Kidney capillary endothelial cell (primary cell): Measurements from ENCODE around the gene SH2B3.
A peak's percentile ranks its signal among the peaks of the same experiment; 100 is the strongest.
"Not testable (repeated sequence)": the region's sequence is repeated elsewhere in the genome, so short reads cannot be mapped to it uniquely, and the experiment has no call there.

Experiments used
- DNase-seq: peaks from one replicate; pipeline ENCODE4 v3.0.0-alpha.2; 2018; ENCODE audit warnings: low spot score

Gene SH2B3

GRCh38 chr12:111405859-111406473 lies at the start of gene SH2B3:
SH2B3 (plus strand) TSS chr12:111405923; CDS start chr12:111418146, 12,223 bp downstream.
- DNase-seq, result no peak

DNA sequence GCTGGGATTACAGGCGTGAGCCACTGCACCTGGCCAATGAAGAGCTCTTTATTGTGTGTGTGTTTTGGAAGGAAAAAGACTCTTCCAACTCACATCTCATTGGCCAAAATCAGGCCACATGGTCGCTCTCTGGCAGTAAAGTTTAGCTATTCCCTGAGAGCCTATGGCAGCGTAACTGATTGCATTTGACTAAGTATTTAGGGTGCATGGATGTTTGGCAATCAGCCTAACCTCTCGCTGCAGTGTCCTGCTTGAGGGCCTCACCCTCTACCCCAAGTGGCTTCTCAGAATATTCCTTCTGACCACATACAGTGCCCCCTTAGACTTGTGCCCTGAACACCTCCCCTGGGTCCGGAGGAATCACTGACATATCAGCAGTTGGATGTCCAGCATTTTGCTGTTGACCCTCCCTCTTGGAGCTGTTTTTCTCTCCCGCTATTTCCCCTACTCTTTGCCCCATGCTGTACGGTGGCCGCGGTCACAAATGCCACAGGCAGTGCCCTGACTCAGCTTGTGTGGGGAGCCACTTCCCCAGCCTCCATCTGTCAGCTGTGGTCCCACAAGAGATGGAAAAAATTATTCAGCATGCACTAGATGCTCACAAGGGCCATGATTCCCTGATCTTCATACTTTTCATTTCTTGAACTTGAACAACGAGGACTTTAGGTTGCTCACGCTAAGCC lies 46.4 kb upstream of the SH2B3 start:
- DNase-seq, result no peak

DNA sequence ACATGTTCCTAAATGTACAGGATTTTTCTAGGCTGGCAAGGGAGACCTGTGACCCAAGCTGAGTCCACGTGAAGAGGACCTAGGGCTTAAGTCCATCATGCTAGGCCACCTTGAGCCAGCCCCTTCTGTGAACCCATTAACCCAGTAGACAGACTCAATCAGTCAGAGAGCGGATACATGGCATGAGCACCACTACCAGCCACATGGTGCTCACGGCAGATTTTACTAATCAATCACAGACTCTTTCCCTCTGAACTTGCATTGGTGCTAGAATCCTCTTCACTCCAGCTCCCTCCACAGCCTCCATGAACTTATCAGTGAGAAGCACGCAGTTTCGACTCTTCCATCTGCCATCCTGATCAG lies 45.8 kb upstream of the SH2B3 start:
- no peak for DNase-seq

DNA sequence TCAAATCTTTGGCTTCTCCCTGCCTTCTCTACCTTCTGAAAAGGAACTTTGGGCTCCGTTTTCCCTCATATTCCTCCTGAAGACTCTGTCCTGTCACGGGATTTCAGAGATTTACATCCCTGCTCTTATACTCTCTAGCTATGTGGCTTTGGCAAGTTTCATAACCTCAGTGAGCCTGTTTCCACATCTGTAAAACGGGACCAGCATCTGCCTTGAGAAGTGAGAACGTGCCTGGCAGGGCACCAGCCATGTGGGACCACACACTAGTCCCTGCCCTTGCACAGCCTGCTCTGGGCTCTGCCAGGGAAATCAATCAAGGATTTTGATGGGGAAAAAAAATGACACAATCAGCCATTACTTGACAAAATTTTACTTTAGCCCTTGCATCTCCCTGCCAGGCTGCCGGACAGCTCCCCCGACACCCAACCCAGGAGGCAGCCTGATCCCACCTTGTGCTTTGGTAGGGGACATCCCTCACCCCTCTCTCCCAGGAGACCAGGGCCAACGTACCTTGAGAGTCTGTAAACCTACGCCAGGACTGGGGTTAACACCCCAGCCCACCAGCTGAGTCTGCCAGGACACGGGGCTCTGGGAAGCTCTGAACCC lies 45.3 kb upstream of the SH2B3 start:
- DNase-seq, result no peak

GRCh38 chr12:111361073-111361716 lies 44.5 kb upstream of the SH2B3 start:
- no peak for DNase-seq

- no peak for DNase-seq
Observed at GRCh38 chr12:111361717-111362576, 43.8 kb upstream of the SH2B3 start.

DNA sequence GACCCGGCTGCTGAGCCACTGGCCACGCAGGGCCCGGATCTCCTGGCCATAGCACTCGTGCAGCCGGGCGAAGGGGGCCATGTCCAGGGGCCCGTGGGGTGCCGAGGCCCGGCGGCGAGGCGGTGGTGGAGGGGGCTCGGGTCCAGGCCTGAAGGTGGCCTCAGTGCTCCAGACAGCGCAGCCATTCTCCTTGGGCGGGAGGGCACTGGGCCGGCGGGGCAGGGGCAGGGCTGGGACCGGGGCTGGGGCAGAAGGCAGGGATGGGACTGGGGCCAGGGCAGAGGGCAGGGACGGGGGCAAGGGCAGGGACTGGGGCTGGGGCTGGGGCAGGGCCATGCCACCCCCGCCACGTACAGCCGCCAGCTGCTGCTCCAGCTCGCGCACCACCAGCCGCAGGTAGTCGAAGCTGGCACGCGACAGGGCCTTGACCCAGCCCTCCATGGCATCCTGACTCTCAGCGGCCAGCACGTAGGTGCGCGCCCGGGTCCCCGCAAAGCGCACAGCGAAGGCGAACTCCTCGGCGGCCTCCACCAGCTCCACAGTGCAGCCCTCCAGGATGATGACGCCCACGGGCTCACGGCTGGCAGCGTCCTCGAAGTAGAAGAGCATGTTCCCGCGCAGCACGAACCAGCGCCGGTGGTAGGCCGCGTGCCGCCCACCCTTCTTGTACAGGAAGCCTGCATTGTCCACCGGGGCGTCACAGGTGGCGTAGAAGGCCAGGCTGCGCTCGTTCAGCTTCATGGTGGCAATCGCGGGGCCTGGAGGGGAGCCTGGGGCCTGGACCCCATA lies 42.8 kb upstream of the SH2B3 start:
- DNase-seq, result no peak

- peak; percentile 19 for DNase-seq
Observed at GRCh38 chr12:111363578-111363977, 42.1 kb upstream of the SH2B3 start.

DNA sequence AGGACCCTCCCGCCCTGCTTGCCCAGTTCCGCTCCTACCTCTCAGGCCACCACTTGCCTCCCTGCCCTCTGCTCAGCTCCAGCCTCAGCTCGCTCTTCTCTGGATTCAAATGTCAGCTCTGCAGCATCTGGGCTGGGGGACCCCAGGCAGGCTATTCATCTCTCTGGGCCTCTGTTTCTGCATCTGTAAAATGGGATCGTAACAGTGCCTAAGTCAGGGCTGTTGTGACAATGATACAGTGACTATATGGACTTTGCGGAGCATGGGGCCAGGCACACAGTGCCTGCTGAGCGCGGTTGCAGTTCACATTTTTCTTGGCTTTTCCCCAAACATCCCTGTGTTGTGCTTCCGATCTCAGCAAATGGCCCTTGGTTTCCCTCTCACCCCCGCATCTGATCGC lies 39.6 kb upstream of the SH2B3 start:
- no peak for DNase-seq

DNA sequence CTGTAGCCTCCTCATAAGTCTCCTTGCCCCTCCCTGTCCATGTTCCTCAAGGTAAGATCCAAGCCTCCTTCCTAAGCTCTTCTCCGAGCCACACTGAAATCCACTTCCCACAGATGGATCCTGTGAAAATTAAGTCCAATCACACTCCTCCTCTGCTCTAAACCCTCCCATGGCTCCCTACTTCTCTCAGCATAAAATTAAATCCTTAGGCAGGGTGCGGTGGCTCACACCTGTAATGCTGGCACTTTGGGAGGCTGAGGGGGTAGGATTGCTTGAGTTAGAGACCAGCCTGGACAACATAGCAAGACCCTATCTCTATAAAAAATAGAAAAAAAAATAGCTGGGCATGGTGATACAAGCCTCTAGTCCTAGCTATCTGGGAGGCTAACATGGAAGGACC lies 39.1 kb upstream of the SH2B3 start:
- no peak for DNase-seq

- DNase-seq, result peak; percentile 50
Observed at GRCh38 chr12:111367661-111368221, 38.0 kb upstream of the SH2B3 start.

DNA sequence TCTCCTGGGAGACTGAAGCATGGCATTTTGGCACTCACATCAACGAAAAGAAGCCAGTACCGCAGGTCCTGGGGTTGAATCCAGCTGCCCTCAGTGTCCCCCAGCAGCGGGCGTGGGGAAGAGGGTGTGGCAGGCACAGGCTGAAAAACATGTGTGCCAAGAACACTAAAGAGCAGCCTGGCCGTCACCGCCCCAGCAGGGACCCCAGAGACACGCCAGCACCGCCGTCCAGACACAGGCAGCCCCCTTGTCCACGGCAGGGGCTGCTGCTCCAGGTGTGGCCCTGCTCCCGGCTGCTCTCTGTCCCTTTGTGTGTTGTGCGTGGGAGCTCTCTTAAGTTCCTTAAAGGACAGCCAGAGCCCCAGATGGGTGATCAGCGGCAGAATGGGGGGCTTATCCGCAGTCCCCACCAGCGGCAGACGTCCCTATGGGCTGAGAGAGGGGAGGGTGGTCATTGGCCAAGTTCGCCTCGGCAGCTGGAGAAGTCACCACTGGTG lies 37.4 kb upstream of the SH2B3 start:
- DNase-seq, result no peak

DNA sequence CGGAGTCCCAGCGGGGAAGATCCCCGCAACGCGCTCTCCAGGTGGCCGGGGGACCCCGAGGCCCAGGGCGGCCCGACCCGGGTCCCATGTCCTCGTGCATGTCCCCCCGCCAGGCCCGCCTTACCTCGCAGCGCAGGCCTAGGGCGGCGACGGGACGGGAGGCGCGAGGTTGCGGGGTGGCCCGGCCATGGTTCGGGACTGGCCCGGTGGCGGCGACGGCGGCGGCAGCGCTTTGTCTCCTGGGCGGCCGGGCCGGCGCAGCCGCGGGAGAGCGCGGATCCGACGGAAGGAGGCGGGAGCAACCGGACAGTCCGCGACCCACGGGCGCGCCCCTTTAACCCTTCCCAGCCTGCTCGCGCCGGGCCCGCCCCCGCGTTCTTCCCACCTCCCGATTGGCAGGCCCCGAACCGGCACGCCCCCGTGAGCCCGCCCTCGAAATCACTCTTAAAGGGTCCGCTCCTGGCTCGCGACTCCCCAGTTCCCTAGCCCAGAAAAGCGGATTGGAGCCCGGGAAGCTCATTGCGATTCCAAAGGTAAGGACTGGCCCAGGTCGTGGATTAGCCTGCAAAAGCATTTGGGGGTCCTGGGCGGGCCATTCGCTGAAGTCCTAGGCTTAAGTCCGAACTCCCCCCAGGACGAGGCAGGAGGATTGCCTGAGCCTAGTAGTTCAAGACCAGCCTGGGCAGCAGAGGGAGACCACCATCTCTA lies 36.8 kb upstream of the SH2B3 start, which contains the start of gene PHETA1:
TSS of gene PHETA1 (minus strand) at position 308 of the 708 bp plus-strand sequence. CDS start 5,668 bp downstream, outside the sequence.
- DNase-seq, result peak; percentile 81

DNA sequence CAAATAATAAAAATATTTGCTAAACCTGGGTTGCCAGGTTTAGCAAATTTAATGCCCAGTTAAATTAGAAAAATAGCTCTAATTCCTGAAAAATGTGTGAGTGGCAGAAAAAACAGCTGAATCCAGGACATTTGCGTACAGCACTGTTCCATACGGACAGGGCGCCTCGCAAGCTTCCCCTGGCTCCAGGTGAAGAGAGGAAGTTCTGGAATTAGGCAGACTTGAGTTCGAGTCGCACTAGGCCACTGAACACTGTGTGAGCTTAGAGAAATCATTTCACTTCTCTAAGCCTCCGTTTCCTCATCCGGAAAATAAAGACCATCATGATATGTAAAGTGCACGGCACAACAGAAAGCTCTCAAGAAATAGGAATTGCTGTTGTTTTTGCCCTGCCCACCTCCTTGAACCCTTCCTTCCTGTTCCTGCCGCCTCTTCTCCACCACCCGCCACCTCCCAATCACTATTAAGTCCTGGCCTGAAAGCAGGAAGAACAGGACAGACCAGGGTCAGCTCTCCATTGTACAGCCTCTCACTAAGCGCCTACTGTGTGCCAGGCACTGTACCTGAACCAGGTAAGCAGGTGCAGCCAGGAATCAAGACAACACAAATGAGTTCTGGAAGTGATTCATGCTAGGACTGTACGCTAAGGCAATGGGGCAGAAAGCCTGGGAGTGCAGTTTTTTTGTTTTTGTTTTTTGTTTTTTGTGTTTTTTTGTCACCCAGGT lies 36.1 kb upstream of the SH2B3 start:
- DNase-seq, result peak; percentile 26

DNA sequence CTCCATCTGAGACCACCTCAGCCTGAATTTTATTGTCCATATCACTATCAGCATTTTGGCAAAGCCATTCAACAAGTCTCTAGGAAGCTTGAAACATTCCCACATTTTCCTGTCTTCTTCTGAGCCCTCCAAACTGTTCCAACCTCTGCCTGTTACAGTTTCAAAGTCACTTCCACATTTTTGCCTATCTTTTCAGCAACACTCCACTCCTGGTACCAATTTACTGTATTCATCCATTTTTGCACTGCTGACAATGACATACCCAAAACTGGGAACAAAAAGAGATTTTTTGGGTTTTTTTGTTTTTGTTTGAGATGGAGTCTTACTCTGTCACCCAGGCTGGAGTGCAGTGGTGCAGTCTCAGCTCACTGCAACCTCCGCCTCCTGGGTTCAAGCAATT lies 32.5 kb upstream of the SH2B3 start:
- not testable (repeated sequence) for DNase-seq

DNA sequence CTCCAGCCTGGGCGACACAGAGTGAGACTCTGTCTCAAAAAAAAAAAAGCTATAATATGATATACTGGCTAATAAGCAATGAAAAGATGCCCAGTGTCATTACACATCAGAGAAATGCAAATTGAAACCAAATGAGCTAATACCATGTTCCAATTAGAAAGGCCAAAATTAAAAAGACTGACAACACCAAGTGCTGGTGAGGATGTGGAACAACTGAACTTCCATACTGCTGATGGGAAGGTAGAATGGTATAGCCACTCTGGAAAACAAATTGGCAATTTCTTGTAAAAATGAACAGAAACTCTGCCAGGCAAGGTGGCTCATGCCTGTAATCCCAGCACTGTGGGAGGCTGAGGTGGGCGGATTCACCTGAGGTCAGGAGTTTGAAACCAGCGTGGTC lies 28.3 kb upstream of the SH2B3 start:
- no peak for DNase-seq

GRCh38 chr12:111379942-111380554 lies 25.7 kb upstream of the SH2B3 start:
- DNase-seq, result no peak

- DNase-seq, result no peak
Observed at GRCh38 chr12:111384596-111384995, 21.1 kb upstream of the SH2B3 start.

- no peak for DNase-seq
Observed at GRCh38 chr12:111386885-111387284, 18.8 kb upstream of the SH2B3 start.
